COR-L47 (cell line): Measurements from ENCODE around the gene AQP12A.

Experiments
- DNase-seq: peaks from one replicate; lab custom pipeline; 2025; lab: John Stamatoyannopoulos, UW

AQP12A gene

GRCh38 chr2:240708457-240708856 lies 16.8 kb downstream of the AQP12A start:
- no peak for DNase-seq

GRCh38 chr2:240711296-240711695 lies 19.6 kb downstream of the AQP12A start:
- DNase-seq: no peak

- DNase-seq: no peak
These were observed 20.0 kb downstream of the AQP12A start for GRCh38 chr2:240711701-240712100.

- no peak for DNase-seq
These were observed 20.5 kb downstream of the AQP12A start for GRCh38 chr2:240712121-240712520.

- DNase-seq: no peak
These were observed 21.6 kb downstream of the AQP12A start for GRCh38 chr2:240713071-240713927.

- DNase-seq: no peak
These were observed 22.5 kb downstream of the AQP12A start for GRCh38 chr2:240713928-240714746.

GRCh38 chr2:240714747-240715725 lies 23.4 kb downstream of the AQP12A start:
- DNase-seq: no peak

GRCh38 chr2:240716130-240716798 lies 24.6 kb downstream of the AQP12A start:
- DNase-seq: no peak

- no peak for DNase-seq
These were observed 25.5 kb downstream of the AQP12A start for GRCh38 chr2:240717181-240717641.

GRCh38 chr2:240717681-240718581 lies 26.3 kb downstream of the AQP12A start:
- no peak for DNase-seq

- no peak for DNase-seq
These were observed 27.3 kb downstream of the AQP12A start for GRCh38 chr2:240718896-240719490.

GRCh38 chr2:240719676-240720545 lies 28.2 kb downstream of the AQP12A start:
- no peak for DNase-seq

GRCh38 chr2:240720686-240721595 lies 29.3 kb downstream of the AQP12A start:
- DNase-seq: no peak

GRCh38 chr2:240721596-240722180 lies 30.0 kb downstream of the AQP12A start:
- no peak for DNase-seq

GRCh38 chr2:240722376-240722775 lies 30.7 kb downstream of the AQP12A start:
- no peak for DNase-seq

- DNase-seq: no peak
These were observed 31.4 kb downstream of the AQP12A start for GRCh38 chr2:240722796-240723735.
